Mammary epithelial cell (primary cell): Measurements from ENCODE around the gene LAMA4.

ENCODE experiments used
- EZH2 ChIP-seq: IDR thresholded peaks from 2 replicates; pipeline ENCODE4 v1.6.1; 2012; ENCODE audit warnings: low read length, inconsistent platforms, borderline replicate concordance
- TF ChIP-seq, protein P1 (sequence below), 2 donors: IDR thresholded peaks in 1 of 2; conservative IDR thresholded peaks in 1 of 2; 2 replicates each; pipeline ENCODE4 v1.5.1; 2011 to 2012; ENCODE audit warnings: inconsistent platforms in 2 of 2, low read length in 2 of 2, mild to moderate bottlenecking in 2 of 2, control low read depth in 1 of 2, low read depth in 1 of 2; ENCODE audit not compliant: insufficient read depth in 1 of 2; ENCODE audit errors: extremely low read depth in 1 of 2

- TF ChIP-seq EZH2 = no peak
- TF ChIP-seq, protein P1, sequence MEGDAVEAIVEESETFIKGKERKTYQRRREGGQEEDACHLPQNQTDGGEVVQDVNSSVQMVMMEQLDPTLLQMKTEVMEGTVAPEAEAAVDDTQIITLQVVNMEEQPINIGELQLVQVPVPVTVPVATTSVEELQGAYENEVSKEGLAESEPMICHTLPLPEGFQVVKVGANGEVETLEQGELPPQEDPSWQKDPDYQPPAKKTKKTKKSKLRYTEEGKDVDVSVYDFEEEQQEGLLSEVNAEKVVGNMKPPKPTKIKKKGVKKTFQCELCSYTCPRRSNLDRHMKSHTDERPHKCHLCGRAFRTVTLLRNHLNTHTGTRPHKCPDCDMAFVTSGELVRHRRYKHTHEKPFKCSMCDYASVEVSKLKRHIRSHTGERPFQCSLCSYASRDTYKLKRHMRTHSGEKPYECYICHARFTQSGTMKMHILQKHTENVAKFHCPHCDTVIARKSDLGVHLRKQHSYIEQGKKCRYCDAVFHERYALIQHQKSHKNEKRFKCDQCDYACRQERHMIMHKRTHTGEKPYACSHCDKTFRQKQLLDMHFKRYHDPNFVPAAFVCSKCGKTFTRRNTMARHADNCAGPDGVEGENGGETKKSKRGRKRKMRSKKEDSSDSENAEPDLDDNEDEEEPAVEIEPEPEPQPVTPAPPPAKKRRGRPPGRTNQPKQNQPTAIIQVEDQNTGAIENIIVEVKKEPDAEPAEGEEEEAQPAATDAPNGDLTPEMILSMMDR (conservative IDR thresholded peaks at IDR 0.05 in 1 of 2, IDR thresholded peaks at IDR 0.05 in 1 of 2; ENCODE audit: extremely low read depth in 1 of 2, insufficient read depth in 1 of 2, low read depth in 1 of 2, low read length in 2 of 2) = no peak
Measured at GRCh38 chr6:112286500-112287144, 32.3 kb upstream of the LAMA4 start.
